Measurements from ENCODE around the gene TAGLN2. TPM values are rescaled to one million over a fixed set of nuclear protein-coding genes. Genes with fewer than 3 reads are reported as not detected.

TAGLN2 gene
- polyA plus RNA-seq, 1 experiment: 745 TPM

DNA sequence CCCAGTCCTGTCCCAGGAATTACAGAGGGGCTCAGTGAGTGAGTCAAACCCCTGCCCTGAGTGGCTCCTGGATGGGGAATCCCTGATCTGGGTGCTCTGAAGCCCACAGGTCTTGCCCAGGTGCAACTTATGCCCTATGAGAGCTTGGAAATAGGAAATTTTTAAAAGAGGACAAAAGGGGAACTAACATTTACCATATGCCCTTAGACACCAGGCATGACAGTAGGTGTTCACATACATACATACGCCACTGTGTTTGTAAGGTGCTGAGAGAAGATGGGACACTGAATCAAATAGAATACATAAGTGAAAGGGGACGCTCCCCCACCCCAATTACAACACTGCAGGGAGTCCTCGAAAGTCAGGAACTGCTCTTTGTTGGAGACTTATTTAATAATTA lies 26.8 kb downstream of the TAGLN2 start:
- Histone ChIP-seq H3K36me3 (ENCODE audit: control insufficient read depth, insufficient read depth, low read length) (no peaks in the 10 kb centered on the region), H3K4me3 (ENCODE audit: low read depth, low read length) (no peak overlapping the region), H3K27me3 (ENCODE audit: control insufficient read depth, insufficient read depth, low read length) (no peaks in the 10 kb centered on the region)
- CTCF ChIA-PET: interaction anchor here (15.0 kb wide), 1 partner anchor 99 kb away, joined by 590 read pairs; the partner anchor contains the start of gene FCRL6
- POLR2A ChIA-PET: no interaction called here
- TF ChIP-seq, protein P1, sequence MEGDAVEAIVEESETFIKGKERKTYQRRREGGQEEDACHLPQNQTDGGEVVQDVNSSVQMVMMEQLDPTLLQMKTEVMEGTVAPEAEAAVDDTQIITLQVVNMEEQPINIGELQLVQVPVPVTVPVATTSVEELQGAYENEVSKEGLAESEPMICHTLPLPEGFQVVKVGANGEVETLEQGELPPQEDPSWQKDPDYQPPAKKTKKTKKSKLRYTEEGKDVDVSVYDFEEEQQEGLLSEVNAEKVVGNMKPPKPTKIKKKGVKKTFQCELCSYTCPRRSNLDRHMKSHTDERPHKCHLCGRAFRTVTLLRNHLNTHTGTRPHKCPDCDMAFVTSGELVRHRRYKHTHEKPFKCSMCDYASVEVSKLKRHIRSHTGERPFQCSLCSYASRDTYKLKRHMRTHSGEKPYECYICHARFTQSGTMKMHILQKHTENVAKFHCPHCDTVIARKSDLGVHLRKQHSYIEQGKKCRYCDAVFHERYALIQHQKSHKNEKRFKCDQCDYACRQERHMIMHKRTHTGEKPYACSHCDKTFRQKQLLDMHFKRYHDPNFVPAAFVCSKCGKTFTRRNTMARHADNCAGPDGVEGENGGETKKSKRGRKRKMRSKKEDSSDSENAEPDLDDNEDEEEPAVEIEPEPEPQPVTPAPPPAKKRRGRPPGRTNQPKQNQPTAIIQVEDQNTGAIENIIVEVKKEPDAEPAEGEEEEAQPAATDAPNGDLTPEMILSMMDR (IDR thresholded peaks at IDR 0.05; ENCODE audit: insufficient read depth, low read depth, low read length): no peak
- DNase-seq (ENCODE audit: low read depth): no peak

DNA sequence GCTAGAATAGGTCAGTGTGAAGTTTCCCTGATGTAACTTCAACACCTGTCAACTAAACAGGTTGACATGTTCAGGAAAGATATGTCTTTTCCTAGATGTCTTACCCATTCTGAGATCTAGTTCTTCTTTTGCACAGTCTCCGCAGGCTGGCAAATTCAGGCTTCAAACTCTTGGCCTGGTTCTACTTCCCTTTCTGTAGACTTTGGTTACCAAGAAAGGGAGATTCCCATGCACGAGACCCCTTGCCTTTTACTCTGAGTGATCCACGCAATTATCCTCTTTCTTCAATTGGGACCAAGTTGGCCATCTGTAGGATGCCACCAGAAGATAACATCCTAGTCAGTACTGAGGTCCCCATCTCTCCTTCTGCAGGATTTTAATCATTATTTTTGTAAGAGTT lies 27.3 kb downstream of the TAGLN2 start:
- Histone ChIP-seq H3K4me3 (ENCODE audit: low read depth, low read length) (no peak overlapping the region), H3K27me3 (ENCODE audit: control insufficient read depth, insufficient read depth, low read length) (no peaks in the 10 kb centered on the region), H3K36me3 (ENCODE audit: control insufficient read depth, insufficient read depth, low read length) (no peaks in the 10 kb centered on the region)
- TF ChIP-seq, protein P1 (IDR thresholded peaks at IDR 0.05; ENCODE audit: insufficient read depth, low read depth, low read length): no peak
- CTCF ChIA-PET: interaction anchor here (1.3 to 15.0 kb wide), 3 partner anchors 98 to 110 kb away, joined by 6 to 590 read pairs (median 9); partner anchors contain the start of gene FCRL6
- POLR2A ChIA-PET: no interaction called here
- no peak for DNase-seq (ENCODE audit: low read depth)

DNA sequence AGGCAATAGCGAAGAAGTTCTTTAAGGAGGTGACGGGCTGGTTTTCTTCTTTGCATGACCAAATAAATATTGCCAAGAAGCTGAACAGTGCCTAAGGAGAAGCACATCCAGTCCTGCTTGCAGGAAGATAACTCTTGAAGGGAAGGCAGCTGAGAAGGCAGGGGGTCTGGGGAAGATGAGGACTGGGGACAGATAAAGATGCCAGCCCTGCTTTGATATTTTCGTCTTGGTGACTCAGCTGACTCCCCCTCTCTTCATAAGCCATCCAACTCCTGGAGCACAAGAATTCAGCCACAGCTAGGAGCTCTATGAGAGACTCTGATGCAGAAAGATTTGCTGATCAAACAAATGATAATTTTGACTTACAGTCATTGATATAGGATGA lies 28.8 kb downstream of the TAGLN2 start:
- Histone ChIP-seq H3K27me3 (ENCODE audit: control insufficient read depth, insufficient read depth, low read length) (no peaks in the 10 kb centered on the region), H3K36me3 (ENCODE audit: control insufficient read depth, insufficient read depth, low read length) (no peaks in the 10 kb centered on the region), H3K4me3 (ENCODE audit: low read depth, low read length) (no peak overlapping the region)
- ChIA-PET POLR2A (no interaction called here), CTCF (interaction anchor here (0.9 to 15.0 kb wide), 5 partner anchors 14 to 111 kb away, joined by 3 to 590 read pairs (median 6); partner anchors contain the start of gene FCRL6)
- TF ChIP-seq, protein P1 (IDR thresholded peaks at IDR 0.05; ENCODE audit: insufficient read depth, low read depth, low read length): no peak
- no peak for DNase-seq (ENCODE audit: low read depth)

DNA sequence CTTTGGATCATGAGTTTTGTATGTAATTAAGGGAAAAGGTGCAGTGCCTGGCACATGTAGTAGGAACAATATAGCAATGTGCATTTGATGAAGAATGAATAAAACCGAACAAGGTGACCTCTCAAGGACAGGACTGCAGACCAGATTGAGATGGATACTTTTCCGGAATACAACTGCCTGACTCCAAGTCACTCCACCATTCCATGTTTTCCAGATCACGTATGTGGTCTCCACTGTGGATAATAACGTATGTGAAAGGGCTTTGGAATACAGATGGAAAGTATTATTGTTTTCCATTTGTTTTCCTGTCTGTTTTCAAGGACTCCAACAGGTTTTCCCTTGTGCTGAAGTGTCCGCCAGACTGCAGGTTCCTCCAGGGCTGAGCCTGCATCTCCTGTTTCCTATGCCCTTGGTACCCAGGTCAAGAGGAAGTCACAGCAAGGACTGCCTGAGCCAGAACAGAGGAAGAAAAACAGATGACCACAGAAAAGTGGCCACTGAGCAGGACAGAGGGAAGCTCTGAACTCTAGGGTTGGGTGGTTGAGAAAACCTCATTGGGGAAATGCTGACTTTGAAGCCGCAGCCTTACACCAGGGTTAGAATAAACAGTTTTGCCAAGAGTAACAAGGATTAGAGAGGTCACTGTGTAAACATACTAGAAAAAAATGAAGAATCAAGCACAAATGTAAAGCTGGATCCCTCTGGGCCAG lies 29.3 kb downstream of the TAGLN2 start:
- CTCF ChIA-PET: interaction anchor here (0.9 to 15.0 kb wide), 6 partner anchors 20 to 115 kb away, joined by 3 to 590 read pairs (median 8); partner anchors contain the start of genes DUSP23 and FCRL6
- POLR2A ChIA-PET: no interaction called here
- no peak for DNase-seq (ENCODE audit: low read depth)
- no peak overlapping the region for H3K4me3 ChIP-seq (ENCODE audit: low read depth, low read length)
- TF ChIP-seq, protein P1 (IDR thresholded peaks at IDR 0.05; ENCODE audit: insufficient read depth, low read depth, low read length): no peak
- no peaks in the 10 kb centered on the region for H3K36me3 ChIP-seq (ENCODE audit: control insufficient read depth, insufficient read depth, low read length)
- no peaks in the 10 kb centered on the region for H3K27me3 ChIP-seq (ENCODE audit: control insufficient read depth, insufficient read depth, low read length)

DNA sequence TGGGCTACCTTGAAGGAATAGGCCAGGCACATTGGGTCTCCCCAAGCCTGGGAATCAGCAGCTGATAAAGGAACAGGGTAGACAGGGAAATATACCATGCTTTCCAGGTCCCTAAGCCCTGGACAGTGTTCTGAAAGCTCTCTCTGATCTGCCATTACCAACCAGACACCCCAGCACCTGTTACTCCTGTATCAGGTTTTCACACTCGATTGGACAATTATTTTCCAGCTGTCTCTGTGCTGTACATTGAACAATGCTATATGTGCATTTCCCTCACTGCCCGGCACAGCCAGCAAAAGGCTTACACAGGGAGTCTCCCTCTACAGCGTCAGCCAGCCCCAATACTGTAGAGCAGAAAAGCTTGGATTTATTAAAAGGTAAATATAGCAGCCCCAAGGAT lies 30.0 kb downstream of the TAGLN2 start:
- no peak overlapping the region for H3K4me3 ChIP-seq (ENCODE audit: low read depth, low read length)
- ChIA-PET CTCF (interaction anchor here (0.7 to 15.0 kb wide), 6 partner anchors 10 to 114 kb away, joined by 3 to 590 read pairs (median 6); partner anchors contain the start of genes DUSP23 and FCRL6), POLR2A (no interaction called here)
- TF ChIP-seq, protein P1 (IDR thresholded peaks at IDR 0.05; ENCODE audit: insufficient read depth, low read depth, low read length): no peak
- DNase-seq (ENCODE audit: low read depth): no peak
- no peaks in the 10 kb centered on the region for H3K27me3 ChIP-seq (ENCODE audit: control insufficient read depth, insufficient read depth, low read length)
- no peaks in the 10 kb centered on the region for H3K36me3 ChIP-seq (ENCODE audit: control insufficient read depth, insufficient read depth, low read length)

All from BJ (cell line).